SK-N-MC (cell line): Measurements from ENCODE around the gene RTTN.

Experiments
- EZH2 ChIP-seq: fragments of 200-600 bp; sonication (generic); IDR thresholded peaks from one replicate; pipeline ENCODE4 v1.6.1; 2017; ENCODE audit warnings: antibody characterized with exemption
- POLR2AphosphoS5 ChIP-seq: IDR thresholded peaks from 2 replicates; pipeline ENCODE4 v1.6.1; 2012; ENCODE audit warnings: mild to moderate bottlenecking, low read depth, low read length, borderline replicate concordance

DNA sequence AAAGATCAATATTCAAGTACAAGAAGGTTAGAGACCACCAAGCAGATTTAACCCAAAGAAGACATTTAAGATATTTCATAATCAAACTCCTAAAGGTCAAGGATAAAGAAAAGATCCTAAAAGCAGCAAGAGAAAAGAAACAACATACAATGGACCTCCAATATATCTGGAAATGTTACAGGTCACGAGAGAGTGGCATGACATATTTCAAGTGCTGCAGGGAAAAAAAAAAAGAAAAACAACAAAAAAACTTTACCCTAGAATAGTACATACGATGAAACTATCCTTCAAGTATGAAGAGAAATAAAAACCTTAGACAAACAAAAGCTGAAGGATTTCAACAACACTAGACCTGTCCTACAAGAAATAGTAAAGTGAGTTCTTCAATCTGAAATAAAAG is 166.3 kb downstream of the RTTN start:
- no peak for TF ChIP-seq POLR2AphosphoS5
- TF ChIP-seq EZH2, result no peak
